ENCODE data around the gene GATD1. TPM values are rescaled to one million over a fixed set of nuclear protein-coding genes. Genes with fewer than 3 reads are reported as not detected.

Gene GATD1
- total RNA-seq, 1 experiment from 2014 or later: 83.3 TPM

DNA sequence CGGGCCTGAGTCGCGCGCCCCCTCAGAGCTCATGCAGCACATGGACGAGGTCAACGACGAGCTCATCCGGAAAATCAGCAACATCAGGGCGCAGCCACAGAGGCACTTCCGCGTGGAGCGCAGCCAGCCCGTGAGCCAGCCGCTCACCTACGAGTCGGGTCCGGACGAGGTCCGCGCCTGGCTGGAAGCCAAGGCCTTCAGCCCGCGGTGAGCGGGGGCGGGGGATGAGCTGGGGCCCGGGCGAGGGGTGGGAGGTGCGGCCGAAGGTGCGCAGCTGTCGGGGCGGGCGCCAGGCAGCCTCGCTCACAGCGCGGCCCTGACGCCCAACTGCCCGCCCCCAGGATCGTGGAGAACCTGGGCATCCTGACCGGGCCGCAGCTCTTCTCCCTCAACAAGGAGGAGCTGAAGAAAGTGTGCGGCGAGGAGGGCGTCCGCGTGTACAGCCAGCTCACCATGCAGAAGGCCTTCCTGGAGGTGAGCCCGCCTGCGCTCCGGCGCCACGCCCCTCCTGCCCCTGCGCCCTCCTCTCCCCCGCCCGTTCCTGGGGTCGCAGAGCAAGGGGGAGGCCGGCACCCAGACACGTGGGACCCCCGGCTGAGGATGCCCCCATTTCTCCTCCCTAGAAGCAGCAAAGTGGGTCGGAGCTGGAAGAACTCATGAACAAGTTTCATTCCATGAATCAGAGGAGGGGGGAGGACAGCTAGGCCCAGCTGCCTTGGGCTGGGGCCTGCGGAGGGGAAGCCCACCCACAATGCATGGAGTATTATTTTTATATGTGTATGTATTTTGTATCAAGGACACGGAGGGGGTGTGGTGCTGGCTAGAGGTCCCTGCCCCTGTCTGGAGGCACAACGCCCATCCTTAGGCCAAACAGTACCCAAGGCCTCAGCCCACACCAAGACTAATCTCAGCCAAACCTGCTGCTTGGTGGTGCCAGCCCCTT, 50.7 kb downstream of the GATD1 start:
- CTCF ChIA-PET: interaction anchor here (0.5 to 1.8 kb wide), 3 partner anchors 14 to 71 kb away, joined by 4 to 6 read pairs (median 5); no protein-coding TSS in a partner anchor
- intact Hi-C loops (cut with micrococcal nuclease; ENCODE audit: unreplicated experiment): loop anchor here (10.0 kb wide), 1 partner anchor 172 kb away; no protein-coding TSS in a partner anchor
- Mint-ChIP-seq H3K36me3 (ENCODE audit: insufficient read depth, unreplicated experiment) (peaks cover 64% of the 10 kb centered on the region), H3K4me3 (ENCODE audit: low read depth, unreplicated experiment) (no peak overlapping the region), H3K9me3 (ENCODE audit: low read depth, unreplicated experiment) (no peaks in the 10 kb centered on the region), H3K4me1 (ENCODE audit: low read depth, unreplicated experiment) (peaks cover 8% of the 10 kb centered on the region), H3K27ac (ENCODE audit: unreplicated experiment) (no peak overlapping the region), H3K27me3 (ENCODE audit: unreplicated experiment) (no peaks in the 10 kb centered on the region)
- DNase-seq: no peak
- TF ChIP-seq, protein P1, sequence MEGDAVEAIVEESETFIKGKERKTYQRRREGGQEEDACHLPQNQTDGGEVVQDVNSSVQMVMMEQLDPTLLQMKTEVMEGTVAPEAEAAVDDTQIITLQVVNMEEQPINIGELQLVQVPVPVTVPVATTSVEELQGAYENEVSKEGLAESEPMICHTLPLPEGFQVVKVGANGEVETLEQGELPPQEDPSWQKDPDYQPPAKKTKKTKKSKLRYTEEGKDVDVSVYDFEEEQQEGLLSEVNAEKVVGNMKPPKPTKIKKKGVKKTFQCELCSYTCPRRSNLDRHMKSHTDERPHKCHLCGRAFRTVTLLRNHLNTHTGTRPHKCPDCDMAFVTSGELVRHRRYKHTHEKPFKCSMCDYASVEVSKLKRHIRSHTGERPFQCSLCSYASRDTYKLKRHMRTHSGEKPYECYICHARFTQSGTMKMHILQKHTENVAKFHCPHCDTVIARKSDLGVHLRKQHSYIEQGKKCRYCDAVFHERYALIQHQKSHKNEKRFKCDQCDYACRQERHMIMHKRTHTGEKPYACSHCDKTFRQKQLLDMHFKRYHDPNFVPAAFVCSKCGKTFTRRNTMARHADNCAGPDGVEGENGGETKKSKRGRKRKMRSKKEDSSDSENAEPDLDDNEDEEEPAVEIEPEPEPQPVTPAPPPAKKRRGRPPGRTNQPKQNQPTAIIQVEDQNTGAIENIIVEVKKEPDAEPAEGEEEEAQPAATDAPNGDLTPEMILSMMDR (IDR thresholded peaks at IDR 0.05; ENCODE audit: unreplicated experiment): no peak
- BruUV-seq (replicated peaks): TSS peak; percentile 69

DNA sequence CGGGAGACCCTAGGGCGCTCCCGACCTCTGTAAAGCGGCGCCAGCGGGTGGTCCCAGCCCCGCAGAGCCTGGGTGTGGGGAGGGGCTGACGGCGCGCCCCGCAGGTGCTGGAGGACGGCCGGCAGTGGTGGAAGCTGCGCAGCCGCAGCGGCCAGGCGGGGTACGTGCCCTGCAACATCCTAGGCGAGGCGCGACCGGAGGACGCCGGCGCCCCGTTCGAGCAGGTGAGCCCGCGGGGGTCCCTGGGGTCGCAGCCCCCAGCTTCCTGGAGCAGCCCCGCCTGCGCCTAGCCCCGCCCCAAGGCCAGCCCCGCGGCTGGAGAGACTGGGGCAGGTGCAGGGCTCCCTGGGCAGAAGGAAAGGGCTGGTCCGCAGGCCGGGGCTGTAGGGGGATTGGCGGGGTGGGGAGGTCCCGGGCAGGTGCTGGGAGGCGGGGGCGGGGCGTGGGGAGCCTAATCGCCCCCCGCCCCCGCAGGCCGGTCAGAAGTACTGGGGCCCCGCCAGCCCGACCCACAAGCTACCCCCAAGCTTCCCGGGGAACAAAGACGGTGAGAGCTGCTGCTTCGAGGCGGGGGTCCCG, 51.6 kb downstream of the GATD1 start:
- no peaks in the 10 kb centered on the region for H3K27me3 Mint-ChIP-seq (ENCODE audit: unreplicated experiment)
- CTCF ChIA-PET: interaction anchor here (0.9 kb wide), 1 partner anchor 13 kb away, joined by 5 read pairs; no protein-coding TSS in a partner anchor
- BruUV-seq (replicated peaks): no TSS peak
- TF ChIP-seq, protein P1 (IDR thresholded peaks at IDR 0.05; ENCODE audit: unreplicated experiment): no peak
- H3K4me3 Mint-ChIP-seq (ENCODE audit: low read depth, unreplicated experiment): no peak overlapping the region
- no peak for DNase-seq
- intact Hi-C loops (cut with micrococcal nuclease; ENCODE audit: unreplicated experiment): loop anchor here (10.0 kb wide), 1 partner anchor 171 kb away; no protein-coding TSS in a partner anchor
- peaks cover 70% of the 10 kb centered on the region for H3K36me3 Mint-ChIP-seq (ENCODE audit: insufficient read depth, unreplicated experiment)
- no peak overlapping the region for H3K27ac Mint-ChIP-seq (ENCODE audit: unreplicated experiment)
- H3K4me1 Mint-ChIP-seq (ENCODE audit: low read depth, unreplicated experiment): peaks cover 8% of the 10 kb centered on the region
- no peaks in the 10 kb centered on the region for H3K9me3 Mint-ChIP-seq (ENCODE audit: low read depth, unreplicated experiment)

DNA sequence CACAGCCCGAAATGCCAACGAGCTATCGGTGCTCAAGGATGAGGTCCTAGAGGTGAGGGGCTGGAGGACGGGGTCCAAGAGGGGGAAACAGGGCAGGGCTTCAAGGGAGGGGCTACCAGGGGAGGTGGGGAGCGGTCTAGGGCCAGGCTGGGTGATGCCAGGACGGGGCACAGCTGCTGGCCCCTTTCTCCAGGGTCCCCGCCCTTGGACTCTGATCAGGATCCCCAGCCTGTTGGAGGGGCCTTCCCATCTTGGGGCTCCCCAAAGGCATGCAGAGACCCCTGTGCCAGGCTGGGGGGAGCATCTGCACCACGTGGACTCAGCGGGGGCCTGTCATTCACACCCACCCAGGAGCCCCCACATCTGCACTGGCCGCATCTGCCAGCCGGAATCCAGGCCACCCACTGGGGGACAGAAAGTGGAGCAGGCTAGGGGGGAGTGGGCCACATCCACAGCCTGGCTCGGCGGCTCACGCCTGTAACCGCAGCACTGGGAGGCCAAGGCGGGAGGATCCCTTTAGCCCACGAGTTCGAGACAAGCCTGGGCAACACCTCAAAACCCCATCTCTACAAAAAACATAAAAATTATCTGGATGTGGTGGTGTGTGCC, 52.4 kb downstream of the GATD1 start:
- Mint-ChIP-seq H3K4me3 (ENCODE audit: low read depth, unreplicated experiment) (no peak overlapping the region), H3K36me3 (ENCODE audit: insufficient read depth, unreplicated experiment) (peaks cover 75% of the 10 kb centered on the region), H3K27ac (ENCODE audit: unreplicated experiment) (no peak overlapping the region), H3K4me1 (ENCODE audit: low read depth, unreplicated experiment) (peaks cover 5% of the 10 kb centered on the region), H3K9me3 (ENCODE audit: low read depth, unreplicated experiment) (no peaks in the 10 kb centered on the region), H3K27me3 (ENCODE audit: unreplicated experiment) (no peaks in the 10 kb centered on the region)
- intact Hi-C loops (cut with micrococcal nuclease; ENCODE audit: unreplicated experiment): loop anchor here (10.0 kb wide), 1 partner anchor 170 kb away; no protein-coding TSS in a partner anchor
- DNase-seq: no peak
- TF ChIP-seq, protein P1 (IDR thresholded peaks at IDR 0.05; ENCODE audit: unreplicated experiment): no peak
- BruUV-seq (replicated peaks): no TSS peak
- CTCF ChIA-PET: interaction anchor here (0.6 kb wide), 1 partner anchor 451 kb away, joined by 3 read pairs; no protein-coding TSS in a partner anchor

DNA sequence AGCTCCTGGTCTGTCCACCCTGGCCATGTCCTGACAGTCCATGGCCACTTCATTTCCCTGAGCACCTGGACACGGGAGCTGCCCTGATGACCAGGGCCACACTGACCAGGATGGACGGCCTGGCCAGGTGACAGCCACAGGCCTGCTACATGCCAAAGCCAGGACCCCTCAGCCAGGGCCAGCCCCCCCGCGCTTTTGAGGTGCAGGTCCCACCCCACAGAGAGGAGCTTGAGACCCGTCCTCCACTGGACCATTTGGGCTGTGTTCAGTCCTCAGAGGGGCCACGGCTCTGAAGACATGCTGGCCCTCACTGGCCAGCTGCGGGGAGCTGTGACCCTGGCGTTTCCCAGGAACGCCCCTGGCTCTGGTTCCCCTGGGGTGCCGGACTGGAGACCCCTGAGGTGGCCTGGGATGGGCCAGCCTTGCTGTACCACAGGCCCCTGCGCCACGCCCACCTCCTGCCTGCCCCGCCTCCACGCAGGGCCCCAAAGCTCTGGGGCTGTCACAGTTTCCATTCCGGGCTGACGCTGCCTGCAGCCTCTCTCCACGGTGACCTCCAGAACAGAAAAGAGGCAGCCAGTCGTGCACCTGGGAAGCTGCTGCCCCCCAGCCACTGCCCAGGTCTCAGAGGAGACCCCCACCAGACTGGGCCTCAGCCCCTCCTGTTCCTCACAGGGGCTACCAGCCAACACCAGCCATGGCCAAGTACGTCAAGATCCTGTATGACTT, 53.1 kb downstream of the GATD1 start:
- H3K27me3 Mint-ChIP-seq (ENCODE audit: unreplicated experiment): no peaks in the 10 kb centered on the region
- intact Hi-C loops (cut with micrococcal nuclease; ENCODE audit: unreplicated experiment): loop anchor here (10.0 kb wide), 1 partner anchor 169 kb away; no protein-coding TSS in a partner anchor
- DNase-seq: no peak
- CTCF ChIA-PET: interaction anchor here (0.6 kb wide), 1 partner anchor 450 kb away, joined by 3 read pairs; no protein-coding TSS in a partner anchor
- no peaks in the 10 kb centered on the region for H3K4me1 Mint-ChIP-seq (ENCODE audit: low read depth, unreplicated experiment)
- TF ChIP-seq, protein P1 (IDR thresholded peaks at IDR 0.05; ENCODE audit: unreplicated experiment): no peak
- H3K27ac Mint-ChIP-seq (ENCODE audit: unreplicated experiment): no peak overlapping the region
- H3K9me3 Mint-ChIP-seq (ENCODE audit: low read depth, unreplicated experiment): no peaks in the 10 kb centered on the region
- peaks cover 73% of the 10 kb centered on the region for H3K36me3 Mint-ChIP-seq (ENCODE audit: insufficient read depth, unreplicated experiment)
- no peak overlapping the region for H3K4me3 Mint-ChIP-seq (ENCODE audit: low read depth, unreplicated experiment)
- BruUV-seq (replicated peaks): no TSS peak

Measured in Calu3 (cell line).